ENCODE results near the gene CNIH4.
A peak's percentile ranks its signal among the peaks of the same experiment; 100 is the strongest.
"Not testable (repeated sequence)": the region's sequence is repeated elsewhere in the genome, so short reads cannot be mapped to it uniquely, and the experiment has no call there.

Gene CNIH4

GRCh38 chr1:224407571-224408293, 51.1 kb downstream of the CNIH4 start:
- FAIRE-seq (no peak), DNase-seq (ENCODE audit: insufficient read length) (no peak)
- no peak for TF ChIP-seq POLR2AphosphoS5 (IDR thresholded peaks at IDR 0.05; ENCODE audit: low read depth, low read length)
- TF ChIP-seq TAF1 (IDR thresholded peaks at IDR 0.05; ENCODE audit: borderline replicate concordance, low read depth, low read length) = no peak
- no peak for TF ChIP-seq POLR2A (IDR thresholded peaks at IDR 0.05; ENCODE audit: low read depth, low read length)

- no peak for FAIRE-seq
- DNase-seq (ENCODE audit: insufficient read length) = no peak
- TF ChIP-seq POLR2A (IDR thresholded peaks at IDR 0.05; ENCODE audit: low read depth, low read length) (no peak), TAF1 (IDR thresholded peaks at IDR 0.05; ENCODE audit: borderline replicate concordance, low read depth, low read length) (no peak), POLR2AphosphoS5 (IDR thresholded peaks at IDR 0.05; ENCODE audit: low read depth, low read length) (no peak)
These were observed 51.6 kb downstream of the CNIH4 start for GRCh38 chr1:224408294-224408590.

- TF ChIP-seq POLR2A (IDR thresholded peaks at IDR 0.05; ENCODE audit: low read depth, low read length) (no peak), TAF1 (IDR thresholded peaks at IDR 0.05; ENCODE audit: borderline replicate concordance, low read depth, low read length) (no peak), POLR2AphosphoS5 (IDR thresholded peaks at IDR 0.05; ENCODE audit: low read depth, low read length) (no peak)
- FAIRE-seq (no peak), DNase-seq (ENCODE audit: insufficient read length) (no peak)
These were observed 55.1 kb downstream of the CNIH4 start for GRCh38 chr1:224411766-224412165.

GRCh38 chr1:224420106-224420505, 63.4 kb downstream of the CNIH4 start:
- DNase-seq (ENCODE audit: insufficient read length) (no peak), FAIRE-seq (no peak)
- no peak for TF ChIP-seq TAF1 (IDR thresholded peaks at IDR 0.05; ENCODE audit: borderline replicate concordance, low read depth, low read length)
- TF ChIP-seq POLR2A (IDR thresholded peaks at IDR 0.05; ENCODE audit: low read depth, low read length) = no peak
- TF ChIP-seq POLR2AphosphoS5 (IDR thresholded peaks at IDR 0.05; ENCODE audit: low read depth, low read length) = no peak

- no peak for DNase-seq (ENCODE audit: insufficient read length)
- TF ChIP-seq POLR2A (IDR thresholded peaks at IDR 0.05; ENCODE audit: low read depth, low read length) (no peak), TAF1 (IDR thresholded peaks at IDR 0.05; ENCODE audit: borderline replicate concordance, low read depth, low read length) (no peak), POLR2AphosphoS5 (IDR thresholded peaks at IDR 0.05; ENCODE audit: low read depth, low read length) (no peak)
- FAIRE-seq = peak; percentile 21
These were observed 68.7 kb downstream of the CNIH4 start for GRCh38 chr1:224425279-224425884.

GRCh38 chr1:224426869-224427268, 70.2 kb downstream of the CNIH4 start:
- FAIRE-seq; DNase-seq (ENCODE audit: insufficient read length): not testable (repeated sequence)

- FAIRE-seq (no peak), DNase-seq (ENCODE audit: insufficient read length) (no peak)
- no peak for TF ChIP-seq TAF1 (IDR thresholded peaks at IDR 0.05; ENCODE audit: borderline replicate concordance, low read depth, low read length)
- TF ChIP-seq POLR2A (IDR thresholded peaks at IDR 0.05; ENCODE audit: low read depth, low read length) = no peak
- no peak for TF ChIP-seq POLR2AphosphoS5 (IDR thresholded peaks at IDR 0.05; ENCODE audit: low read depth, low read length)
These were observed 70.7 kb downstream of the CNIH4 start for GRCh38 chr1:224427346-224427745.

- FAIRE-seq; DNase-seq (ENCODE audit: insufficient read length): not testable (repeated sequence)
These were observed 72.0 kb downstream of the CNIH4 start for GRCh38 chr1:224428713-224429112.
